ENCODE measurements around the gene VCAN. TPM values are rescaled to one million over a fixed set of nuclear protein-coding genes. Genes with fewer than 3 reads are reported as not detected.

Gene VCAN
- total RNA-seq, 1 donor from 2014 or later, result 341 TPM

- DNase-seq (ENCODE audit: extremely low spot score, unreplicated experiment), result no peak
- Mint-ChIP-seq H3K27ac (no peak overlapping the region), H3K36me3 (peaks cover 4% of the 10 kb centered on the region), H3K27me3 (no peaks in the 10 kb centered on the region), H3K4me3 (no peak overlapping the region), H3K9me3 (peaks cover 6% of the 10 kb centered on the region), H3K4me1 (ENCODE audit: unreplicated experiment) (no peaks in the 10 kb centered on the region)
- TF ChIP-seq, protein P1, sequence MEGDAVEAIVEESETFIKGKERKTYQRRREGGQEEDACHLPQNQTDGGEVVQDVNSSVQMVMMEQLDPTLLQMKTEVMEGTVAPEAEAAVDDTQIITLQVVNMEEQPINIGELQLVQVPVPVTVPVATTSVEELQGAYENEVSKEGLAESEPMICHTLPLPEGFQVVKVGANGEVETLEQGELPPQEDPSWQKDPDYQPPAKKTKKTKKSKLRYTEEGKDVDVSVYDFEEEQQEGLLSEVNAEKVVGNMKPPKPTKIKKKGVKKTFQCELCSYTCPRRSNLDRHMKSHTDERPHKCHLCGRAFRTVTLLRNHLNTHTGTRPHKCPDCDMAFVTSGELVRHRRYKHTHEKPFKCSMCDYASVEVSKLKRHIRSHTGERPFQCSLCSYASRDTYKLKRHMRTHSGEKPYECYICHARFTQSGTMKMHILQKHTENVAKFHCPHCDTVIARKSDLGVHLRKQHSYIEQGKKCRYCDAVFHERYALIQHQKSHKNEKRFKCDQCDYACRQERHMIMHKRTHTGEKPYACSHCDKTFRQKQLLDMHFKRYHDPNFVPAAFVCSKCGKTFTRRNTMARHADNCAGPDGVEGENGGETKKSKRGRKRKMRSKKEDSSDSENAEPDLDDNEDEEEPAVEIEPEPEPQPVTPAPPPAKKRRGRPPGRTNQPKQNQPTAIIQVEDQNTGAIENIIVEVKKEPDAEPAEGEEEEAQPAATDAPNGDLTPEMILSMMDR (conservative IDR thresholded peaks at IDR 0.05), result no peak
Observed at GRCh38 chr5:83441747-83442146, 29.8 kb upstream of the VCAN start.

DNA sequence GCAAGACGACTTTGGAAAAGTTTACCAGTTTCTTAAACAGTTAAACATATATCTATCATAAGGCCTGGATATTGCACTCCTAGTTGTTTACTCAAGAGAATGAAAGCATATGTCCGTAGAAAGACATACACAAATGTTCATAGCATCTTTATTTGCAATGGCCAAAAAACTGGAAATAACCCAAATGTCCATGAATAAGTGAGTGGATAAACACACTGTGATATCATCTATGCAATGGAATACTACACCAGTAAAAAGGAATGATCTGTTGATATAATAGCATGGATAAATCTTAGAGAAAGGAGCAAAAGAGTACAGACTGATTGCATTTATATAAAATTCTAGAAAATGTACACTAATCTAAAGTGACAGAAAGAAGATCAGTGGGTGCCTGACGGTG lies 28.0 kb upstream of the VCAN start:
- Mint-ChIP-seq H3K4me3 (no peak overlapping the region), H3K36me3 (peaks cover 4% of the 10 kb centered on the region), H3K27ac (no peak overlapping the region), H3K27me3 (no peaks in the 10 kb centered on the region), H3K9me3 (peaks cover 6% of the 10 kb centered on the region), H3K4me1 (ENCODE audit: unreplicated experiment) (no peaks in the 10 kb centered on the region)
- no peak for DNase-seq (ENCODE audit: extremely low spot score, unreplicated experiment)
- TF ChIP-seq, protein P1 (conservative IDR thresholded peaks at IDR 0.05), result no peak

DNA sequence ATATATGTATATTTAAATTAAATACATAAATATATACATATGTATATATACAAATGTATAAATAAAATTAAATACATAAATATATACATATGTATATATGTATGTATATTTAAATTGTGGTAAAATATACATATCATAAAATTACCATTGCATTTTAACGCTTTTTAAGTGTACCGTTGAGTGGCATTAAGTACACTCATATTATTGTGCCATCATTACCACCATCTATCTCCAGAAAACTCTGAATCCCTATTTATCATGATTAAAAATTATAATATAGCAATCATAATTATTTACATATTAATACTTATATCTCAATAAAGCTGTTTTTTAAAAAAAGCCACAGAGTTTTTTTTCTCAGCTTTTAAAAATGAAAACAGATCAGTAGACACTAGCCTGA lies 27.1 kb upstream of the VCAN start:
- H3K4me1 Mint-ChIP-seq (ENCODE audit: unreplicated experiment), result no peaks in the 10 kb centered on the region
- no peak overlapping the region for H3K4me3 Mint-ChIP-seq
- no peaks in the 10 kb centered on the region for H3K27me3 Mint-ChIP-seq
- H3K36me3 Mint-ChIP-seq, result peaks cover 4% of the 10 kb centered on the region
- peaks cover 6% of the 10 kb centered on the region for H3K9me3 Mint-ChIP-seq
- H3K27ac Mint-ChIP-seq, result no peak overlapping the region
- TF ChIP-seq, protein P1 (conservative IDR thresholded peaks at IDR 0.05), result no peak
- DNase-seq (ENCODE audit: extremely low spot score, unreplicated experiment), result no peak

GRCh38 chr5:83446253-83446947 lies 25.1 kb upstream of the VCAN start:
- TF ChIP-seq, protein P1 (conservative IDR thresholded peaks at IDR 0.05), result no peak
- Mint-ChIP-seq H3K27me3 (no peaks in the 10 kb centered on the region), H3K27ac (no peak overlapping the region), H3K36me3 (peaks cover 4% of the 10 kb centered on the region), H3K4me3 (no peak overlapping the region), H3K9me3 (peaks cover 6% of the 10 kb centered on the region), H3K4me1 (ENCODE audit: unreplicated experiment) (no peaks in the 10 kb centered on the region)
- DNase-seq (ENCODE audit: extremely low spot score, unreplicated experiment), result no peak

- TF ChIP-seq, protein P1 (conservative IDR thresholded peaks at IDR 0.05), result no peak
- peaks cover 4% of the 10 kb centered on the region for H3K36me3 Mint-ChIP-seq
- H3K27ac Mint-ChIP-seq, result no peak overlapping the region
- H3K9me3 Mint-ChIP-seq, result peaks cover 6% of the 10 kb centered on the region
- H3K4me3 Mint-ChIP-seq, result no peak overlapping the region
- H3K4me1 Mint-ChIP-seq (ENCODE audit: unreplicated experiment), result no peaks in the 10 kb centered on the region
- no peak for DNase-seq (ENCODE audit: extremely low spot score, unreplicated experiment)
- H3K27me3 Mint-ChIP-seq, result no peaks in the 10 kb centered on the region
Observed at GRCh38 chr5:83447533-83447932, 24.0 kb upstream of the VCAN start.

Measured in type B pancreatic cell (in vitro differentiated cells).